Measurements from ENCODE around the gene GINS1.

GINS1 gene

GRCh38 chr20:25407311-25408169 is at the start of gene GINS1:
Gene GINS1 (plus strand): TSS chr20:25407673. CDS start chr20:25407821, 148 bp downstream.
- DNase-seq, result peak; percentile 27 to 72

DNA sequence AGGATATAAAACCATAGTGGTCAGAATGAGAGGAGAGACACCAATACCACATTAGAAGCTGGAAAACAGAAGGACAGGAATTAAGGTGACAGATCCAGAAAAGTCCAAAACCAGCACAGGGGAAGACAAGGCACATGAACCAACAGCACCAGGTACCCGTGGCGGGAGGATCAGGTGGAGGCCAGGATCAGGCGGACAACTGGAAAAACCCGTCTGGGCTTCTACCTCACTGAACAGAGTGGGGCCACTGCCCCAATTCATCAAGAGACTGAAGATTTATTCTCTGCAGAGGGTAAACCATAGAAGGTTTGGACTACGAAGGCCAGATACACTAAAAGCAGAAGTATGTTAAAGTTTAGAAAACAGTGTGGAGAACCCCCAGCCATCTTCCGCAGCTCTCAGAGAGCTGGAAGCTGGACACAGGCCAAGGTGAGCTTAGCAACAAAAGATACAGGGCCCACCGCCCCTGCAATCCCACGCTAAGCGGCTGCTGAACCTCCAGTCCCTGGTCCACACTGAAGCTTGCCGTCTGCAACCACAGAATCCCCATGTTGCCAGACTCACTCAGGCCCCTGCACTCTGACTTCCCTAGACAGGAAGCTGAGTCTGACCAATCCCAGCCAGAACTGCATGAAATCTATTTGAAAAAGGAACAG is 46.7 kb upstream of the GINS1 start:
- peak; percentile 16 to 63 for DNase-seq

- no peak for DNase-seq
Observed at GRCh38 chr20:25361287-25361683, 46.2 kb upstream of the GINS1 start.

GRCh38 chr20:25364180-25364788 is 43.2 kb upstream of the GINS1 start:
- DNase-seq, result no peak

GRCh38 chr20:25364879-25365699 is 42.4 kb upstream of the GINS1 start:
- DNase-seq, result no peak

DNA sequence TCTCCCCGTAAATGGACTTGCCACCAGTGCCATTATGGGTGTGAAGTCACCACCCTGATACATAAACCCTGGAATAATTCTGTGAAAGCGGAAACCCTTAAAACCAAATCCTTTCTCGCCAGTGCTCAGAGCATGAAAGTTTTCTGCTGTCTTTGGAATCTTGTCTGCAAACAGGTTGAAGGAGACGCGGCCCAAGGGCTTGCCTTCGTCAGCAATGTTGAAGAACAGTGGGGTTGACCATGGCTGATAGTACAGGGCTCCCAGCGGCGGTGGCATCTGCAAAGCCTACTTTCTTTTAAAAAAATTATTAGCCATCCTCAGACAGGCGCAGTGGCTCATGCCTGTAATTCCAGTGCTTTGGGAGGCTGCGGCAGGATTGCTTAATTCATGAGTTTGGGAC is 38.9 kb upstream of the GINS1 start:
- DNase-seq, result no peak

- DNase-seq, result no peak
Observed at GRCh38 chr20:25368976-25369375, 38.5 kb upstream of the GINS1 start.

DNA sequence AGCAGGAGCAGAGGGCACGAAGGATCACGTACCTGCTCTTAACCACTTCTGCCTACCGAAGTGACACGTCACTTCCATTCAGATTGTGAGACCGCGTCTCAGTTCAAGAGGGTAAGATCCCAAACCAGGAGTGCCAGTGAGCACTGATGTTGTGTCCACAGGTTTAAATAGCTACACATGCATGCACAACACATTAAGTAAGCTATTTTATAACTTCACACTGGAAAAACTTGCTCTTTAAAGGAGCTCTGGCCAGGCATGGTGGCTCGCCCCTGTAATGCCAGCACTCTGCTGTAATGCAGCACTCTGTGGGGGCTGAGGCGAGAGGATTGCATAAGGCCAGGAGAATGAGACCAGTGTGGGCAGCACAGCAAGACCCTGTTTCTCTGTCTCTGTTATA is 37.9 kb upstream of the GINS1 start:
- no peak for DNase-seq

DNA sequence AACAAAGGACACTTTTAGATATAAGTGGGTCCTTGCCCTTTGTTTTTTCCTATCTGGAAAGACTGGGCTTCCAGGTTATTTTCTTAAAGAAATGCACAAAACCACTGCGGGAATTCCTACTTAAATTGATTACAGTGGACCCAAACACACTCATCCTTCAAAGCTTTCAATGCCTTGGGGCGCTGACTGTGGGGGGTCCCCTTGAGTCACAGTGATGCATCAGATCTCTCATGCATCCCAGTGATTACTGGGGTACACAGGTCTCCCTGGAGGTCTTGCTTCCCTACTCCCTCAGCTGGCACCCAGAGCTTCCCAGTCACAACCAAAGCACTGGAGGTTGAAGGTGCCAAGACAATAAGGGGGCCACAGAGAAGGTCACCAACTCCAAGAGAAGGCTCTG is 37.5 kb upstream of the GINS1 start:
- no peak for DNase-seq

DNA sequence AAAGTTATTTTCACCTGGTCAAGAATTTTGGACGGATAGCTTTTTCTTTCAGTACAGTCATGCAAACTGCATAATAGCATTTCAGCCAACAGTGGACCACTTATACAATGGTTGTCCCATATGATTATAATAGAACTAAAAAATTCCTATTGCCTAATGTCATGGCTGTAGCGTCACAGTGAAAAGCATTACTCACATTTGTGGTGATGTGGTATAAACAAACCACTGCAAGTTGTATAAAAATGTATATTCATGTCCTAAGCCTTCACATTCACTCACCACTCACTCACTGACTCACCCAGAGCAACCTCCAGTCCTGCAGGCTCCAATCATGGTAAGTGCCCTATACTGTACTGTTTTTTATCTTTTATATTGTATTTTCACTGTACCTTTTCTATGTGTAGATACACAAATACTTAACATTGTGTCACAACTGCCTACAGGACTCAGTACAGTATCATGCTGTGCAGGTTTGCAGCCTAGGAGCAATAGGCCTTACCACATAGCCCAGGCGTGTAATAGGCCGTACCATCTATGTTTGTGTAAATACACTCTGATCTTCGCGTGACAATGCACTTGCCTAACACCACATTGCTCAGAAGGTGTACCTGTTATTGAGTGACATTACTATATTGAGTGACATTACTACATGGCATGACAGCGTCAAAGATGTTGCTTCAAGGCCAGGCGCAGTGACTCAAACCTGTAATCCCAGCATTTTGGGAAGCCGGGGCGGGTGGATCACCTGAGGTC is 34.7 kb upstream of the GINS1 start:
- DNase-seq, result no peak

DNA sequence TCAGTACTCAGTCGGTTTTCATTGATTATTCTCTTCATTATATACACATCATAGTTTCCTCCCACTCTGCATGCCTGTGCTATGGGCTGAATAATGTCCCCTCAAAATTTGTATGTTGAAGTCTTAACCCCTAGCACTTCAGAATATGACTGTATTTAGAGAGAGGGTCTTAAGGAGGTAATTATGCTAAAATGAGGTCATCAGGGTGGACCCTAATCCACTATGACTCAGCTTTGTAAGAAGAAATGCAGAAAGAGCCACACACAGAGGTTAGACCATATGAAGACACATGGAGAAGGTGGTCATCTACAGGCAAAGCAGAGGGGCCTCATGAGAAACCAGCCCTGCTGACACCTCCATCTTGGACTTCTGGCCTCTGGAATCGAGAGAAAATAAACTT is 32.6 kb upstream of the GINS1 start:
- DNase-seq, result no peak

DNA sequence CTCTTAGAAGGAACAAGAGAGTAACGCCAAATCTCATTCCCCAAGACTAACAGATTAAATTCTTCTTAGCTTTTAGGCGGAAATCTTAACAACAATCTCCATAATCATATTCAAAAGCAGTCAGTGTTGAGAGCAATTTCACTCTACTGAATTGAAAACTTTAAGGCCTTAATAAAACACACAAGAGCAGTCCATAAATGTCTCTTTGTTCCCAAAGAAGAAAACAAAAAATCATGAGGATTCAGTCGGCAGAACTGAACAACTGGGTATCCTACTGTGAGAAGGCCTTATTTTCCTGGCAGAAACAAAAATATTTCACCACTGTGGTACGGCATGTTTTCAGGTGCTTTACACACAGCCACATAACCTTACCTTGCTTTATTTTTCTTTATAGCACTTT is 31.2 kb upstream of the GINS1 start:
- DNase-seq, result no peak

- no peak for DNase-seq
Observed at GRCh38 chr20:25376886-25377285, 30.6 kb upstream of the GINS1 start.

- no peak for DNase-seq
Observed at GRCh38 chr20:25378189-25378883, 29.1 kb upstream of the GINS1 start.

DNA sequence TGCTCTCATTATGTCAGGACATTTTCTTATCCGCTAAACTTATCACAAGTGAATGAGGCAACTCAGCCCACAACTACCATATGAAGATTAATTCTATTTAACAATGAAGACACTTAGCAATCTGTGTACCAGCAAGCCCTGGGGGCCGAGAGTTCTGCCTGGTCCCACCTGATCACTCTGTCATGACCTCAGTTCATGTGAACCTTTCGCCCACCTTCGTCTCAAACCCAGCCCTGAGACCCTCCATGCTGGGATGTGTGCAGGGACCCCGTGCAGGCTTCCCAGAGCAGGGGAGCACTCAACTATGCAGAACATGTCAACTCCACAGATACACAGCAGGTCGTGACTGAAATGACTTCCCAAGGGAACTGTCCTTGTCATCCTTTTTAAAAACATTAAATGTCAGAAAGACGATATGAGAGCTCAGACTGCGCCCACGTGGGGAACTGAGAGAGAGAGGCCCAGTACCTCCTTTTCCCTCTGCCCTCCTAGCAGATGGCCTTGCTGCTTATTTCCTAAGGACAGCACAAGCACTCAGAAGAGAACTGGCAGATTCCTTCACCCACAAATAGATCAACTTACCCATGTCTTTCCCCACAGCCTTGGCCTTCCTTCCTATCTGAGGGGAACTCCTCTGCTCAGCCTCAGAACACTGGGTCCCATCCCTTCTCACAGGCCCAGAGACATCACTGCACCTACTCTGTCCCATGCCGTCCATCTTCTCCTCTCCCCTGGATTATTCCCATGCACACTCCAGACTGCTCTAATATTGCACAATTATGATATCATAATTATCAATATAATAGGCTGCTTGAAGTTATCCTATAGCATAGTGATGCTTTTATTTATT is 28.4 kb upstream of the GINS1 start:
- DNase-seq, result no peak

DNA sequence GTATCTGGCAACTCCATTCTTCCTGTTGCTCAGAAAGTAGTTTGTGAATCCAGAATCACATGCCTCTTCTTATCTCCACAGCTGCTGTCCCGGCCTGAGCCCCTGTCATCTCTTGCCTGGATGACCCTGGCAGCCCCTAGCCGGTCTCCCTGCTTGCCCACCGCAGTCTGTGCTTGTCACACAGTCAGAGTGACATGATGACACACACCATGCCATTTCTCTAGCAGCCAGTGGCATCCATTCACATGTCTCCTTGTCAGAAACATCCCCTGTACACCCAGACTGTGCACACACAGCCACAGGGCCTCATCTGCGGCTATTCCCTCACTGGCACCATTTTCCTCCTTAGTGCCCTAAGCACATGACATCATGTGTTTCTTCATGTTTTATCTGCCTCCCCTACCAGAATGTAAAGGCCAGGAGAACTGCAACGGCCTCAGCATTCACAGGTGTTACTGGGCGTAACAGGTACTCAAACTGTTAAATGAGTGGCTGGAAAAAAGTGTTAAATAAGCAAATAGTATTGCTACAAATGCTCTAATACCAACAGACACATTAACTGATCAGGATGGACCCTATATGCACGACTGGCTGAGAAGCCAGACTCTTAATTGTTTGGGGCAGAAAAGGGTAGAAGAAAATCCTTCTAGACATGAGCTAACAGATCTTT is 26.4 kb upstream of the GINS1 start:
- DNase-seq, result no peak

DNA sequence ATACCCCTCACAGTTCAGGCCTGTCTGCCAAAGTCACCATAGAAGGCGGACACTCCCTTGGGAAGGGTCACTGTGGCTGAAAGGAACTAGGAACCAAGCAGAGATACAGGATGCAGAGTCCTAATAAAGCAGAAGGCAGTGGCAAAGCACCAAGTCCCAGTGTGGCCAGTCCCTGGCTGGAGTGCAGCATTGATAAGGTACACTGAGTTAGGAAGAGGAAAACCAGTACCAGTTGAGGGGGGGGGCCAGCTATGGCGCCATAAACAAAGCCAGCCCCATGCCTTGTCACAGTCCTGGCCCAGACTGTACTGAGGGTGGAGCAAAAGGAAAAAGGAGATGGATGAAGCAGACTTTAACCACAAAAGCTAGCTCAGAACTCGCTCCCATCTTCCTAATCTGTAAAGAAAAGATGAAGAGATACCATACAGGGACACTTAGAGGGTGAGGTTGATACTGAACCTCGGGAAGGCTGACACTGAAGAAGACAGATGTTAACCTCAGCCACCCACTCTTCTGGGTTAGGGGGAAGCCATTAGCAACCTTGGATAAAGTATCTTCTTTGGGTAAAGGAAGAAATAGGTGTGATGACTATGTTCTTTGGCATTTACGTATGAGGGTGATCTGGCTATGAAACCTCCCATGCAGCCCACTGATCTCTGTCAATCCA is 24.6 kb upstream of the GINS1 start:
- no peak for DNase-seq

DNA sequence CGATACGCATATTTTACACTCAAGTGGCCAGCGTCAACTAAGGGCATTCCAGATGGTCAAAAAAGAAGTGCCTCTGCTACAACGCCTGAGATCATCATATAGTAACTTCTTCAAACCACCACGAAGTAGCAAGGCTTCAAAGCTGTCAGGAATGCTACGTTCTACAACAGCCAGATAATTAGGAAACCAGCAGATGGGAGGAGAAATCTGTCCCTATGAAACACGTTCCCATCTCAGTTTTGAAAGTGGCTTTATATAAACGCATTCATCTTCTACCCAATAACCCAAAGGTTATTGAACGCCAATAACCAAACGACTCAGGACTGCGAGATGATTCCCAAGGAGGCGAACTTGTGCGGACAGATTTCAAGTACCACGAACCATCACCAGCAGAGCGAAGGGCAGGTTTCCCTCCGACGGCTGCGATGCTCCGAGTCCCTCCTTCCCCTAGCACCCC is 18.0 kb upstream of the GINS1 start:
- no peak for DNase-seq

- no peak for DNase-seq
Observed at GRCh38 chr20:25389858-25390537, 17.5 kb upstream of the GINS1 start.

Measured in bone marrow (tissue), 2 donors.